HepG2 (cell line): Measurements from ENCODE around the gene ZBTB7A. TPM values are rescaled to one million over a fixed set of nuclear protein-coding genes. Genes with fewer than 3 reads are reported as not detected.
A peak's percentile ranks its signal among the peaks of the same experiment; 100 is the strongest.

Experiments used
- FOXA3 ChIP-seq: IDR thresholded peaks from 2 replicates; pipeline ENCODE4 v1.6.1; 2016; ENCODE audit warnings: missing genetic modification reagents, missing compliant biosample characterization
- KLF9 ChIP-seq: IDR thresholded peaks from 2 replicates; pipeline ENCODE4 v1.6.1; 2016; ENCODE audit warnings: low read depth
- MTA1 ChIP-seq: sonication (generic); formaldehyde crosslinking; IDR thresholded peaks from 2 replicates; pipeline ENCODE4 v1.4.0; 2020; ENCODE audit warnings: missing genetic modification reagents, mild to moderate bottlenecking, borderline replicate concordance
- SAFB2 ChIP-seq: sonication (generic); formaldehyde crosslinking; IDR thresholded peaks from 2 replicates; pipeline ENCODE4 v1.5.1; 2020; ENCODE audit warnings: missing genetic modification reagents, low read depth, mild to moderate bottlenecking, borderline replicate concordance
- TBX2 ChIP-seq: sonication (generic); formaldehyde crosslinking; IDR thresholded peaks from 2 replicates; pipeline ENCODE4 v1.5.0; 2020; ENCODE audit warnings: missing genetic modification reagents, mild to moderate bottlenecking, borderline replicate concordance
- TSC22D2 ChIP-seq: sonication (generic); formaldehyde crosslinking; IDR thresholded peaks from 2 replicates; pipeline ENCODE4 v1.5.1; 2020; ENCODE audit warnings: missing genetic modification reagents, mild to moderate bottlenecking, borderline replicate concordance
- ZNF232 ChIP-seq: sonication (generic); formaldehyde crosslinking; IDR thresholded peaks from 2 replicates; pipeline ENCODE4 v1.4.0; 2020; ENCODE audit warnings: missing genetic modification reagents, borderline replicate concordance
- ZNF501 ChIP-seq: sonication (generic); formaldehyde crosslinking; IDR thresholded peaks from 2 replicates; pipeline ENCODE4 v1.5.1; 2020; ENCODE audit warnings: mild to moderate bottlenecking, moderate library complexity, missing genetic modification reagents
- ZNF792 ChIP-seq: IDR thresholded peaks from 2 replicates; pipeline ENCODE4 v1.6.1; 2016
- polyA plus RNA-seq, 8 experiments: library from polyadenylated mRNA; depleted of rRNA in 3 of 8; stranded (reverse) in 7 of 8; unstranded in 1 of 8; fragments of >200 nt; fragmentation: Illumina TruSeq in 4 of 8; extraction: Trizol in 4 of 8; gene quantifications; 2 replicates each; pipeline versions ENCODE4 v1.2.1 to v1.2.3, GENCODE V29; 2011 to 2016; ENCODE audit warnings: low read depth in 4 of 8, missing spikeins in 1 of 8, mixed read lengths in 1 of 8; ENCODE audit not compliant: insufficient read depth in 1 of 8
- total RNA-seq, 5 experiments: library from RNA; depleted of rRNA; stranded (reverse); fragments of >200 nt; fragmentation: Illumina TruSeq; extraction: Trizol; gene quantifications; 2 replicates each; pipeline ENCODE4 v1.2.3, GENCODE V29; 2016; ENCODE audit warnings: low read depth in 1 of 5
- TF ChIP-seq, protein P1 (sequence below): IDR thresholded peaks from 2 replicates; pipeline ENCODE4 v1.6.1; 2018; ENCODE audit warnings: missing genetic modification reagents, mild to moderate bottlenecking, missing compliant biosample characterization
- TF ChIP-seq, protein P2 (sequence below), 2 experiments: IDR thresholded peaks; 2 replicates each; pipeline ENCODE4 v1.6.1; 2011 to 2012; ENCODE audit warnings: low read length in 2 of 2, borderline replicate concordance in 1 of 2, low read depth in 1 of 2, mild to moderate bottlenecking in 1 of 2, moderate library complexity in 1 of 2
- TF ChIP-seq, protein P3 (sequence below): sonication (generic); formaldehyde crosslinking; IDR thresholded peaks from 2 replicates; pipeline ENCODE4 v1.5.0; 2020; ENCODE audit warnings: mild to moderate bottlenecking, missing genetic modification reagents
- TF ChIP-seq, protein P4 (sequence below): sonication (generic); formaldehyde crosslinking; IDR thresholded peaks from 2 replicates; pipeline ENCODE4 v1.9.0; 2022; ENCODE audit warnings: low read depth, missing genetic modification reagents
- TF ChIP-seq, protein P5 (sequence below): sonication (generic); formaldehyde crosslinking; IDR thresholded peaks from 2 replicates; pipeline ENCODE4 v1.4.0; 2020; ENCODE audit warnings: missing genetic modification reagents
- TF ChIP-seq, protein P6 (sequence below): sonication (generic); formaldehyde crosslinking; IDR thresholded peaks from 2 replicates; pipeline ENCODE4 v1.5.0; 2020; ENCODE audit warnings: missing genetic modification reagents, mild to moderate bottlenecking, borderline replicate concordance

ZBTB7A gene
- total and polyA plus RNA-seq, 2 of the 13 experiments (the other 11 are each of a cell fraction or from before 2014, with no cell fraction given) = 3.6 to 4.0 TPM

DNA sequence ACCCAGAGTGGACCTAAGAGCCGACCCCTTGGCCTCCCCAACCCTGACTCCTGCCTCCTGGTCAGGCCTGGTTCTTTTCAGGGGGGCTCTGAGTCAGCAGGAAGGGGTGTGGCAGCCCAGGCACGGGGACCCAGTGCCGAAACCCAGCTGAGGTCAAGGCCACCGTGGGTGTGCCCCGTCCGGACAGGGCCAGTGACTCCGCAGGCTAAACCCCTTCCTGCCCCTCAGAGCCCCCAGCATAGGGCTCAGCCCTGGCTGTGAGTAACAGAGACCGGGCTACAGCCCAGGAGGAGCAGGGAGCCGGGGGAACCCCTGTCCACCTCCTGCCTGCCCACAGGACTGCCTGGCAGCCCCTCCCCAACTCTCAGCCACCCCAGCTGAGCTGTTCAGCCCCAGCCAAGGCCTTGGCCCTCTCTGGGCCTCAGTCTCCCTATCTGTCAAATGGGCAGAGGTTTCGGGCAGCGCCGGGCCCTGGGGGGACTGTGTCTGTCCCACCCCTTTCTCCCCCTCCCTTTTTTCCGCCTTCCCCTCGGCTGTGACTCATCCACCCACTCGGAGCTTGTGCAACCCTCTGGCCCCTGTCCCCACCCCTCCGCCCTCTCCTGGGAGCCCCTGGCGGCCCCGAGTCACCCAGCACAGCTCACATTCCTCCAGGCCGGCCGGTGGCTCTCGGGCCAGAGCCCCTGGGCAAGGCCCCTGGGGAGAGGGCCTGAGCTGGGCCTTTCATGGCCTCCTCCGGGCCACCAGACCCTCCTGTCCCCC lies 8.6 kb downstream of the ZBTB7A start (continued):
- TF ChIP-seq, protein P1, sequence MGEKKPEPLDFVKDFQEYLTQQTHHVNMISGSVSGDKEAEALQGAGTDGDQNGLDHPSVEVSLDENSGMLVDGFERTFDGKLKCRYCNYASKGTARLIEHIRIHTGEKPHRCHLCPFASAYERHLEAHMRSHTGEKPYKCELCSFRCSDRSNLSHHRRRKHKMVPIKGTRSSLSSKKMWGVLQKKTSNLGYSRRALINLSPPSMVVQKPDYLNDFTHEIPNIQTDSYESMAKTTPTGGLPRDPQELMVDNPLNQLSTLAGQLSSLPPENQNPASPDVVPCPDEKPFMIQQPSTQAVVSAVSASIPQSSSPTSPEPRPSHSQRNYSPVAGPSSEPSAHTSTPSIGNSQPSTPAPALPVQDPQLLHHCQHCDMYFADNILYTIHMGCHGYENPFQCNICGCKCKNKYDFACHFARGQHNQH (CRISPR knock-in tag) = peak; percentile 23; the same call in 1 of the 2 replicates
- peak; percentile 70 for TF ChIP-seq ZNF501 (CRISPR knock-in tag)
- no peak; the same call in 1 of the 2 replicates for TF ChIP-seq ZNF232 (CRISPR knock-in tag)
- no peak; the same call in 1 of the 2 replicates for TF ChIP-seq TSC22D2
- TF ChIP-seq MTA1 (CRISPR knock-in tag) = peak; percentile 74; the same call in 1 of the 2 replicates
- TF ChIP-seq TBX2 (CRISPR knock-in tag) = peak; percentile 74
- TF ChIP-seq, protein P2, sequence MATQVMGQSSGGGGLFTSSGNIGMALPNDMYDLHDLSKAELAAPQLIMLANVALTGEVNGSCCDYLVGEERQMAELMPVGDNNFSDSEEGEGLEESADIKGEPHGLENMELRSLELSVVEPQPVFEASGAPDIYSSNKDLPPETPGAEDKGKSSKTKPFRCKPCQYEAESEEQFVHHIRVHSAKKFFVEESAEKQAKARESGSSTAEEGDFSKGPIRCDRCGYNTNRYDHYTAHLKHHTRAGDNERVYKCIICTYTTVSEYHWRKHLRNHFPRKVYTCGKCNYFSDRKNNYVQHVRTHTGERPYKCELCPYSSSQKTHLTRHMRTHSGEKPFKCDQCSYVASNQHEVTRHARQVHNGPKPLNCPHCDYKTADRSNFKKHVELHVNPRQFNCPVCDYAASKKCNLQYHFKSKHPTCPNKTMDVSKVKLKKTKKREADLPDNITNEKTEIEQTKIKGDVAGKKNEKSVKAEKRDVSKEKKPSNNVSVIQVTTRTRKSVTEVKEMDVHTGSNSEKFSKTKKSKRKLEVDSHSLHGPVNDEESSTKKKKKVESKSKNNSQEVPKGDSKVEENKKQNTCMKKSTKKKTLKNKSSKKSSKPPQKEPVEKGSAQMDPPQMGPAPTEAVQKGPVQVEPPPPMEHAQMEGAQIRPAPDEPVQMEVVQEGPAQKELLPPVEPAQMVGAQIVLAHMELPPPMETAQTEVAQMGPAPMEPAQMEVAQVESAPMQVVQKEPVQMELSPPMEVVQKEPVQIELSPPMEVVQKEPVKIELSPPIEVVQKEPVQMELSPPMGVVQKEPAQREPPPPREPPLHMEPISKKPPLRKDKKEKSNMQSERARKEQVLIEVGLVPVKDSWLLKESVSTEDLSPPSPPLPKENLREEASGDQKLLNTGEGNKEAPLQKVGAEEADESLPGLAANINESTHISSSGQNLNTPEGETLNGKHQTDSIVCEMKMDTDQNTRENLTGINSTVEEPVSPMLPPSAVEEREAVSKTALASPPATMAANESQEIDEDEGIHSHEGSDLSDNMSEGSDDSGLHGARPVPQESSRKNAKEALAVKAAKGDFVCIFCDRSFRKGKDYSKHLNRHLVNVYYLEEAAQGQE (IDR thresholded peaks at IDR 0.05; ENCODE audit: borderline replicate concordance in 1 of 2, low read depth in 1 of 2, low read length in 2 of 2) = no peak; a peak in 1 of 4 replicates
- peak; percentile 33; the same call in 1 of the 2 replicates for TF ChIP-seq SAFB2 (CRISPR knock-in tag)
- TF ChIP-seq, protein P3, sequence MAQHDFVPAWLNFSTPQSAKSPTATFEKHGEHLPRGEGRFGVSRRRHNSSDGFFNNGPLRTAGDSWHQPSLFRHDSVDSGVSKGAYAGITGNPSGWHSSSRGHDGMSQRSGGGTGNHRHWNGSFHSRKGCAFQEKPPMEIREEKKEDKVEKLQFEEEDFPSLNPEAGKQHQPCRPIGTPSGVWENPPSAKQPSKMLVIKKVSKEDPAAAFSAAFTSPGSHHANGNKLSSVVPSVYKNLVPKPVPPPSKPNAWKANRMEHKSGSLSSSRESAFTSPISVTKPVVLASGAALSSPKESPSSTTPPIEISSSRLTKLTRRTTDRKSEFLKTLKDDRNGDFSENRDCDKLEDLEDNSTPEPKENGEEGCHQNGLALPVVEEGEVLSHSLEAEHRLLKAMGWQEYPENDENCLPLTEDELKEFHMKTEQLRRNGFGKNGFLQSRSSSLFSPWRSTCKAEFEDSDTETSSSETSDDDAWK = no peak
- 0 out of 2 replicates have a peak, but pooled peaks have one; percentile 20 for TF ChIP-seq ZNF792 (CRISPR knock-in tag)
- TF ChIP-seq, protein P4, sequence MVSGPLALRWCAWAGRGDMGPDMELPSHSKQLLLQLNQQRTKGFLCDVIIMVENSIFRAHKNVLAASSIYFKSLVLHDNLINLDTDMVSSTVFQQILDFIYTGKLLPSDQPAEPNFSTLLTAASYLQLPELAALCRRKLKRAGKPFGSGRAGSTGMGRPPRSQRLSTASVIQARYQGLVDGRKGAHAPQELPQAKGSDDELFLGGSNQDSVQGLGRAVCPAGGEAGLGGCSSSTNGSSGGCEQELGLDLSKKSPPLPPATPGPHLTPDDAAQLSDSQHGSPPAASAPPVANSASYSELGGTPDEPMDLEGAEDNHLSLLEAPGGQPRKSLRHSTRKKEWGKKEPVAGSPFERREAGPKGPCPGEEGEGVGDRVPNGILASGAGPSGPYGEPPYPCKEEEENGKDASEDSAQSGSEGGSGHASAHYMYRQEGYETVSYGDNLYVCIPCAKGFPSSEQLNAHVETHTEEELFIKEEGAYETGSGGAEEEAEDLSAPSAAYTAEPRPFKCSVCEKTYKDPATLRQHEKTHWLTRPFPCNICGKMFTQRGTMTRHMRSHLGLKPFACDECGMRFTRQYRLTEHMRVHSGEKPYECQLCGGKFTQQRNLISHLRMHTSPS (CRISPR knock-in tag) = peak; percentile 73; the same call in 1 of the 2 replicates
- TF ChIP-seq, protein P5, sequence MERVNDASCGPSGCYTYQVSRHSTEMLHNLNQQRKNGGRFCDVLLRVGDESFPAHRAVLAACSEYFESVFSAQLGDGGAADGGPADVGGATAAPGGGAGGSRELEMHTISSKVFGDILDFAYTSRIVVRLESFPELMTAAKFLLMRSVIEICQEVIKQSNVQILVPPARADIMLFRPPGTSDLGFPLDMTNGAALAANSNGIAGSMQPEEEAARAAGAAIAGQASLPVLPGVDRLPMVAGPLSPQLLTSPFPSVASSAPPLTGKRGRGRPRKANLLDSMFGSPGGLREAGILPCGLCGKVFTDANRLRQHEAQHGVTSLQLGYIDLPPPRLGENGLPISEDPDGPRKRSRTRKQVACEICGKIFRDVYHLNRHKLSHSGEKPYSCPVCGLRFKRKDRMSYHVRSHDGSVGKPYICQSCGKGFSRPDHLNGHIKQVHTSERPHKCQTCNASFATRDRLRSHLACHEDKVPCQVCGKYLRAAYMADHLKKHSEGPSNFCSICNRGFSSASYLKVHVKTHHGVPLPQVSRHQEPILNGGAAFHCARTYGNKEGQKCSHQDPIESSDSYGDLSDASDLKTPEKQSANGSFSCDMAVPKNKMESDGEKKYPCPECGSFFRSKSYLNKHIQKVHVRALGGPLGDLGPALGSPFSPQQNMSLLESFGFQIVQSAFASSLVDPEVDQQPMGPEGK (CRISPR knock-in tag) = peak; percentile 96
- TF ChIP-seq KLF9 (CRISPR knock-in tag) = 0 out of 2 replicates have a peak, but pooled peaks have one; percentile 25
- TF ChIP-seq, protein P6, sequence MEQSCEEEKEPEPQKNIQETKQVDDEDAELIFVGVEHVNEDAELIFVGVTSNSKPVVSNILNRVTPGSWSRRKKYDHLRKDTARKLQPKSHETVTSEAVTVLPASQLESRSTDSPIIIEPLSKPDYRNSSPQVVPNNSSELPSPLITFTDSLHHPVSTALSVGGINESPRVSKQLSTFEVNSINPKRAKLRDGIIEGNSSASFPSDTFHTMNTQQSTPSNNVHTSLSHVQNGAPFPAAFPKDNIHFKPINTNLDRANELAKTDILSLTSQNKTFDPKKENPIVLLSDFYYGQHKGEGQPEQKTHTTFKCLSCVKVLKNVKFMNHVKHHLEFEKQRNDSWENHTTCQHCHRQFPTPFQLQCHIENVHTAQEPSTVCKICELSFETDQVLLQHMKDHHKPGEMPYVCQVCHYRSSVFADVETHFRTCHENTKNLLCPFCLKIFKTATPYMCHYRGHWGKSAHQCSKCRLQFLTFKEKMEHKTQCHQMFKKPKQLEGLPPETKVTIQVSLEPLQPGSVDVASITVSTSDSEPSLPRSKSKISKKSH (CRISPR knock-in tag) = no peak; the same call in 1 of the 2 replicates
- peak; percentile 21 for TF ChIP-seq FOXA3 (CRISPR knock-in tag)
